Muscle layer of duodenum (tissue), 2 donors: ENCODE results near the gene COL4A6.

Experiments
- H3K27ac ChIP-seq: one replicate; pipeline ENCODE4 v1.7.0; 2013; ENCODE audit warnings: mild to moderate bottlenecking, low read length
- H3K27me3 ChIP-seq: one replicate; pipeline ENCODE4 v1.7.0; 2013; ENCODE audit warnings: low read depth, mild to moderate bottlenecking, control low read depth, low read length
- H3K36me3 ChIP-seq, 2 donors: one replicate each; pipeline ENCODE4 v1.7.0; 2013; ENCODE audit warnings: low read length in 2 of 2, control low read depth in 1 of 2, mild to moderate bottlenecking in 1 of 2; ENCODE audit not compliant: insufficient read depth in 2 of 2, control insufficient read depth in 1 of 2
- H3K4me1 ChIP-seq, 2 donors: one replicate each; pipeline ENCODE4 v1.7.0; 2013; ENCODE audit warnings: low read length in 2 of 2, mild to moderate bottlenecking in 2 of 2, control low read depth in 1 of 2, moderate library complexity in 1 of 2; ENCODE audit not compliant: insufficient read depth in 2 of 2, control insufficient read depth in 1 of 2
- H3K4me3 ChIP-seq, 2 donors: one replicate each; pipeline ENCODE4 v1.7.0; 2013; ENCODE audit warnings: low read length in 2 of 2, low read depth in 1 of 2, mild to moderate bottlenecking in 1 of 2
- H3K9me3 ChIP-seq, 2 donors: one replicate each; pipeline ENCODE4 v1.7.0; 2013; ENCODE audit warnings: low read length in 2 of 2, control low read depth in 1 of 2, mild to moderate bottlenecking in 1 of 2; ENCODE audit not compliant: control insufficient read depth in 1 of 2
- donor health status: healthy.

Gene COL4A6

GRCh38 chrX:108165383-108166111, 272.7 kb downstream of the COL4A6 start:
- H3K27me3 ChIP-seq: no peaks in the 10 kb centered on the region
- no peaks in the 10 kb centered on the region for H3K4me1 ChIP-seq
- H3K9me3 ChIP-seq: no peaks in the 10 kb centered on the region
- H3K36me3 ChIP-seq: no peaks in the 10 kb centered on the region
- no peak overlapping the region for H3K4me3 ChIP-seq
- no peak overlapping the region for H3K27ac ChIP-seq

GRCh38 chrX:108163333-108164082, 274.7 kb downstream of the COL4A6 start:
- no peak overlapping the region for H3K27ac ChIP-seq
- no peaks in the 10 kb centered on the region for H3K4me1 ChIP-seq
- H3K4me3 ChIP-seq: no peak overlapping the region
- no peaks in the 10 kb centered on the region for H3K9me3 ChIP-seq
- no peaks in the 10 kb centered on the region for H3K27me3 ChIP-seq
- no peaks in the 10 kb centered on the region for H3K36me3 ChIP-seq

GRCh38 chrX:108162265-108162664, 276.0 kb downstream of the COL4A6 start:
- Histone ChIP-seq H3K4me3 (no peak overlapping the region), H3K4me1 (no peaks in the 10 kb centered on the region), H3K36me3 (no peaks in the 10 kb centered on the region), H3K27me3 (no peaks in the 10 kb centered on the region), H3K27ac (no peak overlapping the region), H3K9me3 (no peaks in the 10 kb centered on the region)

- Histone ChIP-seq H3K36me3 (peaks cover 0 to 6% of the 10 kb centered on the region in 2 donors), H3K4me3 (no peak overlapping the region), H3K9me3 (no peaks in the 10 kb centered on the region), H3K27me3 (no peaks in the 10 kb centered on the region), H3K27ac (no peak overlapping the region), H3K4me1 (no peaks in the 10 kb centered on the region)
These were observed 277.9 kb downstream of the COL4A6 start for GRCh38 chrX:108160309-108160708.

GRCh38 chrX:108159028-108159670, 279.1 kb downstream of the COL4A6 start:
- no peak overlapping the region for H3K27ac ChIP-seq
- no peaks in the 10 kb centered on the region for H3K27me3 ChIP-seq
- no peaks in the 10 kb centered on the region for H3K4me1 ChIP-seq
- H3K9me3 ChIP-seq: no peaks in the 10 kb centered on the region
- H3K36me3 ChIP-seq: peaks cover 0 to 6% of the 10 kb centered on the region in 2 donors
- H3K4me3 ChIP-seq: no peak overlapping the region

GRCh38 chrX:108157628-108158027, 280.6 kb downstream of the COL4A6 start:
- Histone ChIP-seq H3K9me3 (no peaks in the 10 kb centered on the region), H3K4me1 (no peaks in the 10 kb centered on the region), H3K27ac (no peak overlapping the region), H3K27me3 (no peaks in the 10 kb centered on the region), H3K36me3 (peaks cover 0 to 10% of the 10 kb centered on the region in 2 donors), H3K4me3 (no peak overlapping the region)

GRCh38 chrX:108156934-108157466, 281.2 kb downstream of the COL4A6 start:
- no peaks in the 10 kb centered on the region for H3K9me3 ChIP-seq
- no peak overlapping the region for H3K4me3 ChIP-seq
- no peaks in the 10 kb centered on the region for H3K4me1 ChIP-seq
- no peak overlapping the region for H3K27ac ChIP-seq
- H3K27me3 ChIP-seq: no peaks in the 10 kb centered on the region
- peaks cover 0 to 13% of the 10 kb centered on the region in 2 donors for H3K36me3 ChIP-seq

GRCh38 chrX:108156082-108156481, 282.1 kb downstream of the COL4A6 start:
- peaks cover 0 to 13% of the 10 kb centered on the region in 2 donors for H3K36me3 ChIP-seq
- no peaks in the 10 kb centered on the region for H3K27me3 ChIP-seq
- no peaks in the 10 kb centered on the region for H3K9me3 ChIP-seq
- H3K4me1 ChIP-seq: no peaks in the 10 kb centered on the region
- H3K27ac ChIP-seq: no peak overlapping the region
- no peak overlapping the region for H3K4me3 ChIP-seq

- Histone ChIP-seq H3K4me1 (no peaks in the 10 kb centered on the region), H3K4me3 (no peak overlapping the region), H3K27ac (no peak overlapping the region), H3K27me3 (no peaks in the 10 kb centered on the region), H3K36me3 (peaks cover 7 to 21% of the 10 kb centered on the region in 2 donors), H3K9me3 (no peaks in the 10 kb centered on the region)
These were observed 289.7 kb downstream of the COL4A6 start for GRCh38 chrX:108148524-108148923.

GRCh38 chrX:108138814-108139702, 299.2 kb downstream of the COL4A6 start:
- Histone ChIP-seq H3K4me1 (no peaks in the 10 kb centered on the region), H3K27ac (no peak overlapping the region), H3K9me3 (no peaks in the 10 kb centered on the region), H3K36me3 (peaks cover 17 to 28% of the 10 kb centered on the region in 2 donors), H3K4me3 (no peak overlapping the region), H3K27me3 (no peaks in the 10 kb centered on the region)
